ENCODE measurements around the gene GMDS.
A peak's percentile ranks its signal among the peaks of the same experiment; 100 is the strongest.

The GMDS gene

DNA sequence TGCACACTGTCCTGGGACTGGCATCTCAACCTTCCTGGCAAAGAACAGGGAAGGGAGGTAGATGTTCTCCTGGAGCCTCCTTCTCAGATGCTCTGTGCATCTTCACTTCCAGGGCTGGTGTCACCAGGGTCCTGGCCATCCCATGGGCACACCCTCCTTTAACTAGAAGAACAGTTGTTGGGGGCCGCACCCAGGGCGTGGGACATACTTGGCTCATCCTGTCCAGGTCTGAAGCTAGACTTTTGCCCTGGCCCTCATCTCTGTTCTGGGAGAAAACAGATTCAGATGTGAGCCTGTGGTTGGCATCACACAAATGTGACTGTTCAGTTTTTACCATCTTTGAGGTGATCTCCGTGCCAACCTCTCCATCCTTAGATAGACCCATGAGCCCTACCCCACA lies 594.0 kb downstream of the GMDS start:
- ATAC-seq (replicated peaks; ENCODE audit: extremely low read depth, poor library complexity, severe bottlenecking) = no peak
- no peak overlapping the region for H3K27ac Mint-ChIP-seq (ENCODE audit: low read depth)
- no peak for DNase-seq (ENCODE audit: low spot score in 2 of 2)
- H3K4me3 Mint-ChIP-seq = no peak overlapping the region
- peaks cover 4% of the 10 kb centered on the region for H3K36me3 Mint-ChIP-seq (ENCODE audit: insufficient read depth)
- no peaks in the 10 kb centered on the region for H3K4me1 Mint-ChIP-seq
- H3K9me3 Mint-ChIP-seq = no peaks in the 10 kb centered on the region
- H3K27me3 Mint-ChIP-seq = no peaks in the 10 kb centered on the region

DNA sequence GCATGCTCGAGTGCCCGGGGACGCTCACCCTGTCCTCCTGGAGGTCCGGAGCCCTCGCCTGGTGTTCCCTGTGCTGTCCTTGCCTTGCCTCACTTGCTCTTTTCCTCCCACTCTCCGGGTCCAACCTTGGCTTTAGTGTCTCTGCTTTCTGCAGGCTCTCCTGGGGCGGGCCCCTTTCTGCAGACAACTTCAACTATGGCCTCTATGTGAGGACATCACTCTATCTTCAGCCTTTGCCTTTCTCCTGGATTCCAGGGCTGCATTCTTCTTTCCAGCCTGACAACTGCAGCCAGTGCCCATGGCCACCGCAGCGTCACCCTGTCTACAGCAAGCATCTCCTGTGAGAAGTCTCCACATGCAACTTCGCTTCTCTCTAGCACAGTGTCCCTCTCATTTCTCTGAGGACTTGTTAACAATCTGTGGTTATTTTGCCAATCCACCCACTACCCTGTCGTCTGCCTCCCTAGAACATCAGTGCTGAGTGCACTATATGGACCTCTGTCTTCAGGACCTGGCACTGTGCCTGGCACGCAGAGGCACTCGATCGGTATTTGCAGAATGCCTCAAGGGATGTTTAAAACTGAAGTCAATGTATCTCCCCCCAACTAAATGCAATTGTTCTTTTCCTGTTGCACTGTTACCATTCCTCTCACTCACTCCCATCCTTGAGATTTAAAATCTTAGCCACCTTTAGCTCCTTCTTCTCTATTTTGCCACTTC lies 599.8 kb downstream of the GMDS start:
- DNase-seq (ENCODE audit: low spot score in 2 of 2) (no peak), ATAC-seq (replicated peaks; ENCODE audit: extremely low read depth, poor library complexity, severe bottlenecking) (no peak)
- Mint-ChIP-seq H3K4me3 (no peak overlapping the region), H3K27me3 (no peaks in the 10 kb centered on the region), H3K9me3 (no peaks in the 10 kb centered on the region), H3K27ac (ENCODE audit: low read depth) (no peak overlapping the region), H3K4me1 (no peaks in the 10 kb centered on the region), H3K36me3 (ENCODE audit: insufficient read depth) (peaks cover 2% of the 10 kb centered on the region)

DNA sequence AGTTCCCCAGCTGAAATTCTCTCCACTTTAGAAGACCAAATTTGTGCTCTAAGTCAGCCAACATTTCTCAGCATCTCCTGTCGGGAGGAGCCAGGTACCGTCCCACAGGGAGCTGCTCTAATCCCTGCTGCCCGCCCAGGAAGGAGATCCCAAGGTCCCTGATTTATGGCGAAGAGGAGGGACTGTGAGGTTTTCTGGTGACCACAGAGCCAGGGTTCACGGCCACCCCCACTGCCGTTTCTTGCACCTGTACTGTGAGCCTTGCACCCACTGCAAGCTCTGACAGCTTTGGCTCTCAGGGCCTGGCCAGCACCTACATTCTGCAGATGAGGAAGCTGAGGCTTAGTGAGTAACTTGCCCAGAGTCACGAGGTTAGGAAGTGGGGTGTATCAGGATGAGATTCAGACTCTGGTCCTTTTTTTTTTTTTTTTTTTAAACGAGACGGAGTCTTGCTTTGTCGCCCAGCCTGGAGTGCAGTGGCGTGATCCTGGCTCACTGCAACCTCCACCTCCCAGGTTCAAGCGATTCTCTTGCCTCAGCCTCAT lies 600.8 kb downstream of the GMDS start:
- no peaks in the 10 kb centered on the region for H3K27me3 Mint-ChIP-seq
- H3K9me3 Mint-ChIP-seq = no peaks in the 10 kb centered on the region
- ATAC-seq (replicated peaks; ENCODE audit: extremely low read depth, poor library complexity, severe bottlenecking) = no peak
- DNase-seq (ENCODE audit: low spot score in 2 of 2) = no peak
- no peak overlapping the region for H3K27ac Mint-ChIP-seq (ENCODE audit: low read depth)
- H3K4me3 Mint-ChIP-seq = no peak overlapping the region
- peaks cover 2% of the 10 kb centered on the region for H3K36me3 Mint-ChIP-seq (ENCODE audit: insufficient read depth)
- no peaks in the 10 kb centered on the region for H3K4me1 Mint-ChIP-seq

DNA sequence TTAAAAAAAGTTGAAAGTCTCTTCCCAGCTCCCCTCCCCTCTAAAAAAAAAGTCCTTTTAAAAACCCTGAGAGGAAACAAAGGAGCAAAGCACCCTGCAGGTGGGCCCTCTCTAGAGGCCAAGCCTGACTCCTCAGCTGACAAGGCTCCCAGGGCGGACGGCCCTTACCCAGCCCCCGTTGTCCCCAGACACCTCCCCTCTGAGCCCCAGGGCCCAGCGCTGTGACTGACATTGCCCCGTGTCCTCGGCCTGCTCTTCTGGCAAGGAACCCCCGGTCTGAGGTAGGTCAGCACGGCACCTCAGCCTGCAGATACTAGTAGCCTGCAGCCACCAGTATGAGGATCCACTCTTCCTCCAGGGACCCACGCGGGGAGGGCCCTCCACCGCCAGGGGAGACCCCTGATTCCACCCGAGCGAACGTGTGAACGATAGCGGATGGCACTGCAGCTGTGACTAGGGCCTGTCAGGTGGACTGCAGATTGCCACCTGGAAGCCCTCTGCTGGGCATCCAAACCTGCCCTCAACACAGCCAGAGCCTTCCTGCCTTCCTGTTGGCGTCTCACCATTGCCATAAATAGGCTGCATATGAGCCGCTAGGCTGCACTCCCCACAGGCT lies 601.5 kb downstream of the GMDS start:
- peaks cover 2% of the 10 kb centered on the region for H3K36me3 Mint-ChIP-seq (ENCODE audit: insufficient read depth)
- no peaks in the 10 kb centered on the region for H3K27me3 Mint-ChIP-seq
- no peaks in the 10 kb centered on the region for H3K4me1 Mint-ChIP-seq
- H3K27ac Mint-ChIP-seq (ENCODE audit: low read depth) = no peak overlapping the region
- ATAC-seq (replicated peaks; ENCODE audit: extremely low read depth, poor library complexity, severe bottlenecking) (no peak), DNase-seq (ENCODE audit: low spot score in 2 of 2) (no peak)
- H3K4me3 Mint-ChIP-seq = no peak overlapping the region
- no peaks in the 10 kb centered on the region for H3K9me3 Mint-ChIP-seq

DNA sequence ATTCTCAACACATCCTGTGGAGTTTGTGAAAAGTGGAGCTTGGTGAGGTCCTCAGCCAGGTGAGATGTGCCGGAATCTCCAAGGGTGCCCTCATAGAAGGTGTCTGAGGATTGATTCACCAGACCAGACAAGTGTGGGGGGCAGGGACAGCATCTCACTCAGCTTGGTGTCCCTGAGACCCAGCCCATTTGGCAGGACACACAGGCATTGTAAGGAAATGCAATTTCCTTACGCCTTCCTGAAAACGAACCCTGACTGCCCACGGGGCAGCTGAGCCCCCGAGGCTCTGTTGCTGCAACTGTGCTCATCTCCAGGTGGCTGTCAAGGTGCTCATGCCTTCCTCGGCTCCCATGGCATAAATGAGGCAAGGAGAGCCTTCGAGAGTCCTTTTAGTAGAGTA lies 602.3 kb downstream of the GMDS start:
- no peaks in the 10 kb centered on the region for H3K9me3 Mint-ChIP-seq
- no peak for ATAC-seq (replicated peaks; ENCODE audit: extremely low read depth, poor library complexity, severe bottlenecking)
- no peak overlapping the region for H3K4me3 Mint-ChIP-seq
- no peak for DNase-seq (ENCODE audit: low spot score in 2 of 2)
- H3K4me1 Mint-ChIP-seq = no peaks in the 10 kb centered on the region
- H3K27ac Mint-ChIP-seq (ENCODE audit: low read depth) = no peak overlapping the region
- no peaks in the 10 kb centered on the region for H3K27me3 Mint-ChIP-seq
- peaks cover 2% of the 10 kb centered on the region for H3K36me3 Mint-ChIP-seq (ENCODE audit: insufficient read depth)

DNA sequence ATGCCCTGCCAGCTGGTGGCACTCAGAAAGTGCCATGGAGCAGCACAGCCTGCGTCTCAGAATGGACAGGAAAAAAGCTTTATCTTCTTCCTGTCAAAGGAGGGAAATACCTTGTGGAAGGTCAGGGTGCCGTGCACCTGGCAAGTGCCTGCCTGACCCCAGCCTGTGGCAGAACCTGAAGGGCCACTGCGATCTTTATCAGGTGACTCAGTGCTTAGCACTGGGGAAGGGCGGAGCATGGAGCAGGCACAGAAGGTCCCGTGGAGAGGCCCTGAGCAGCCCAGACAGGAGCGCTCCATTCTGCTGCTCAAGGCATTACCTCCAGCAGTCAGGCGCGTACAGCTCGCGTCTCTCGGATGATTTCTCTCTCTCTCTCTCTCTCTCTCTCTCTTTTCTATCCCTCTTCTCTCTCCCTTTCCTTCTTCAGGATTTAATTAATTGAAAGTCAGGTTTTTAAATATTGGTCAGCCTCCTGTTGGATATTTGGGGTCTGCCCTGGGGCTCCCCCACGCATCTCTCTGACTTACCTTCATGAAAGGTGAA lies 604.0 kb downstream of the GMDS start:
- H3K36me3 Mint-ChIP-seq (ENCODE audit: insufficient read depth) = peaks cover 2% of the 10 kb centered on the region
- ATAC-seq (replicated peaks; ENCODE audit: extremely low read depth, poor library complexity, severe bottlenecking) (no peak), DNase-seq (ENCODE audit: low spot score in 2 of 2) (no peak)
- H3K9me3 Mint-ChIP-seq = no peaks in the 10 kb centered on the region
- peak overlapping the region; percentile 12 for H3K27ac Mint-ChIP-seq (ENCODE audit: low read depth)
- no peaks in the 10 kb centered on the region for H3K27me3 Mint-ChIP-seq
- H3K4me1 Mint-ChIP-seq = no peaks in the 10 kb centered on the region
- H3K4me3 Mint-ChIP-seq = no peak overlapping the region

DNA sequence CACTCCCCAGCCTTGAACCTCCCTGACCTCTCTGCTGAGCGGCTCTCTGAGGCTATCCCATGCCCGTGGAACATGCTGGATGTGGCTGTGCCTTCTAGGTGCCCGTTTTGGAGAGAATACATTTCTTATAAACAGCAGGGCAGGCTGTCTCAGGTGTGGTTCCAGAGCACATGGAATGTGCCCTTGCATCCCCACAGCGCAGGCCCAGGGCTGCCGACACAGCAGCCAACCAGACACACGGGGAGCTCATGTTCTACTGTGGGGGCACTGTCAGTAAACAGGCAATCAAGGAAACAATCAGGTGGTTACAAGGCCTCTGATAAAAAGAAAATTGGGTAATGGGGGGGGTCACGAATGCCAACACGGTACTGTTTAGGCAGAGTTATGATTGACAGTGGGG lies 604.9 kb downstream of the GMDS start:
- H3K4me3 Mint-ChIP-seq = no peak overlapping the region
- no peaks in the 10 kb centered on the region for H3K27me3 Mint-ChIP-seq
- H3K4me1 Mint-ChIP-seq = no peaks in the 10 kb centered on the region
- no peak overlapping the region for H3K27ac Mint-ChIP-seq (ENCODE audit: low read depth)
- no peak for DNase-seq (ENCODE audit: low spot score in 2 of 2)
- H3K36me3 Mint-ChIP-seq (ENCODE audit: insufficient read depth) = peaks cover 2% of the 10 kb centered on the region
- no peak for ATAC-seq (replicated peaks; ENCODE audit: extremely low read depth, poor library complexity, severe bottlenecking)
- H3K9me3 Mint-ChIP-seq = no peaks in the 10 kb centered on the region

DNA sequence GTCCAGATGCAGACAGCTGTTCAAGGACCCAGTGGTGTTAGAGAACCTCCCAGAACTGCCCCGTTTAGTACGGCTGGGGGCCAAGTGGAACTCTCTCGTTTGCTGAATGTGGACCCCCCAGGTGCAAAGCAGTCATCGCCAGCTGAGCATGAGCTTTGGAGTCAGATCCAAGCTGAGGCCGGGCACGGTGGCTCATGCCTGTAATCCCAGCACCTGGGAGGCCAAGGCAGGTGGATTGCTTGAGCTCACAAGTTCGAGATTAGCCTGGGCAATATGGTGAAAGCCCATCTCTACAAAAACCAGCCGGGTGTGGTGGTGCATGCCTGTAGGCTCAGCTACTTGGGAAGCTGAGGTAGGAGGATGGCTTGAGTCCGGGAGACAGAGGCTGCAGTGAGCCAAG lies 606.0 kb downstream of the GMDS start:
- H3K4me1 Mint-ChIP-seq = no peaks in the 10 kb centered on the region
- no peaks in the 10 kb centered on the region for H3K27me3 Mint-ChIP-seq
- ATAC-seq (replicated peaks; ENCODE audit: extremely low read depth, poor library complexity, severe bottlenecking) (no peak), DNase-seq (ENCODE audit: low spot score in 2 of 2) (no peak)
- peaks cover 2% of the 10 kb centered on the region for H3K36me3 Mint-ChIP-seq (ENCODE audit: insufficient read depth)
- H3K9me3 Mint-ChIP-seq = no peaks in the 10 kb centered on the region
- no peak overlapping the region for H3K4me3 Mint-ChIP-seq
- H3K27ac Mint-ChIP-seq (ENCODE audit: low read depth) = no peak overlapping the region

DNA sequence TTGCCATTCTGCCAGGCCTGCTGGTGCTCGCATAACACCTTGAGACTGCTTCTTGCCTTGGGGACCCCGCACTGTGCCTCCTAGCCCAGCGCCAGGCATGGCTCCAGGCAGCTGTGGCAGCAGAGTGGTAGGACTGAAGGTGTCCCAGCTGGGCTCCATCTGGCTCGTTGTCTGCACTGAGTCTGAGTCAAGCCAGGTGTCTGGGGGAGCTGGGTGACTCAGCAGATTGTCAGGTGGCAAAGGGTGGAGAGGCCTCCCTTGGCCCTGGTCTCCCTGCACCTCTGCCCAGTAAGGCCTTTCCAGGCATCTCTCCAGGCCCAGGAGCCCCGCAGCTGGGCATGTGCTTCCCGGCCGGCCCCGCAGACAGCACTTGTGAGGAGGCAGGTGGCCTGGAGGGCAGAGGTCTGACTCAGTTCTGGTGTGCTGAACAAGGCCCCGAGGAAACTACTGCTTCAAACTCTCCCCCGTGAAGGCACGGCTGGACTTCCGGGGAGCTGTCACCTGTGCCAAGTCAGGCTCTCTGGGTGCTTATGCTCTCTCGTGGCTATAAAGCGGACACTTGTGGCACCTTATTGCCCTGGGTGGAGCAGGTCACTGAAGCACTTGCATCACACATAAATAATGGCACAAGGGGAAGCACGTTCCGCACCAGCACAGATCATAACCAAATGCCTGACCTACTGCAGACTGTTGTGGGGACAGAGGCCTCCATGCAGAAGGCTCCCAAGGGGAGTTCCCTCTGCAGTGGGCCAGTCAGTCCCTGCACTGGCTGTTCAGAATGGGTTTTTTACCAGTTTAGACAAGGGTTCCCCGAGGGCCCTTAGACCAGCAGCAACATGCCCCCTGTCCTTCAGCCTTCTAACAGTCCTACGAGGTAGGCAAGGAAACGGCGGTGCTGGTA lies 608.2 kb downstream of the GMDS start:
- peaks cover 2% of the 10 kb centered on the region for H3K36me3 Mint-ChIP-seq (ENCODE audit: insufficient read depth)
- H3K27ac Mint-ChIP-seq (ENCODE audit: low read depth) = no peak overlapping the region
- H3K9me3 Mint-ChIP-seq = no peaks in the 10 kb centered on the region
- DNase-seq (ENCODE audit: low spot score in 2 of 2) = no peak
- H3K27me3 Mint-ChIP-seq = no peaks in the 10 kb centered on the region
- ATAC-seq (replicated peaks; ENCODE audit: extremely low read depth, poor library complexity, severe bottlenecking) = no peak
- no peaks in the 10 kb centered on the region for H3K4me1 Mint-ChIP-seq
- H3K4me3 Mint-ChIP-seq = no peak overlapping the region

DNA sequence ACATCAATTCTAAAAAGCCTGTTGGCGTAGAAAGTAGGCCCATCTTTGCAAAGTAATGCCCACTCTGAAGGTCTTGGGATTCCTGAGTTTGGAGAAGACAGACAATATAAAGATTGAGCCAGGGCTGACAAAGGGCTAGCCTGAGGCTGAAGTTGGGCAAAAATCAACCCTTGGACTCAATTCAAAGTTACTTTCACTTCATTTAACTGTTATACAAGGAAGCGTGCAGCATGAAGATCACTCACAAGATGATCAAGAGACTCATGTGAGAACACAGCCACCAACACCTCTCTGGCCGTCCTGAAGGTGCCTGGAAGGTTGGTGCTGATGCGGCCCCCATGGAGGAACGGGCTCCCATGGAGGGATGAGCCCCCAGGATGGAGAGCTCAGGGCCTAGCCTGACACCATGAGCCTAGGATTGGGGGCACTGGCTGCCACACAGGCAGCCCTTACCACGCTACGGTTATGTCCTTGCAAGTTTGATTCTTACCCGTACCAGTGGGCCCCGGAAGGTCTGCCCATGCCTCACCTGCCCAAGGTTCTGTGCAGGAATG lies 609.1 kb downstream of the GMDS start:
- Mint-ChIP-seq H3K4me1 (no peaks in the 10 kb centered on the region), H3K27ac (ENCODE audit: low read depth) (no peak overlapping the region), H3K27me3 (peaks cover 6% of the 10 kb centered on the region), H3K36me3 (ENCODE audit: insufficient read depth) (peaks cover 2% of the 10 kb centered on the region), H3K4me3 (no peak overlapping the region), H3K9me3 (no peaks in the 10 kb centered on the region)
- ATAC-seq (replicated peaks; ENCODE audit: extremely low read depth, poor library complexity, severe bottlenecking) (no peak), DNase-seq (ENCODE audit: low spot score in 2 of 2) (no peak)

DNA sequence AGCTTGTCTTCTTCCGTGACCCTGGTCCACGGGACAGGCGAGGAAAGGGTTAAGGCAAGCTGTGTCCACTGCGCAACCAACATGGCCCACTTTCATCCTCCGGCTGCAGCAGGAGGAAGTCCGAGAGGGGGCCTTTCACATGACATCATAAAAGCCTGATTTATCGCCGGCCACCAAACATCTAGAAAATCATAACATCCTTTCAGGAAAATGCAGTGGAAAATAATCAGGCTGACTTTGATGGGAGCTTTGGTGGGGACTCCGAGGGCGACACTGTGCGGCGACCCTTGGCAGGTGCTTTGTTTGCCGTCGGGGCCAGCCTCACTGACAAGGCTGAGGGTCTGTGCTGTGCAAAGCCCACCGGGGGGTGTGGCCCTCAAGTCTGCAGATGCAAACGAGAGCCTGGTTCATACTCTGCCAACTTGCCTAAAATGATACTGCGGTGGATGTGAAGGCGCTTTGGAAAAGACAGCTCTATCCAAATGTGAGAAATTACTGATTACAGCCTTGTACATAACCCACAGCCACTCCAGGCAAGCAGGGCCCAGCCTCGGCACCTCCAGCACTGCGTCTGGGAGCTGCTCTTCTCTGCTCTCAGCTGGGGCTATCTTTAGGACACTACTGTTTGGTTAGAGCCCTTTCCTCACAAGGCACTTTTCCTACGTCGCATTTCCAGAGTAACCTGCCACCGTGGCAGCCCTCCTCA lies 609.9 kb downstream of the GMDS start:
- Mint-ChIP-seq H3K9me3 (no peaks in the 10 kb centered on the region), H3K27me3 (peaks cover 15% of the 10 kb centered on the region), H3K4me3 (no peak overlapping the region), H3K36me3 (ENCODE audit: insufficient read depth) (peaks cover 2% of the 10 kb centered on the region), H3K4me1 (no peaks in the 10 kb centered on the region), H3K27ac (ENCODE audit: low read depth) (no peak overlapping the region)
- DNase-seq (ENCODE audit: low spot score in 2 of 2) (no peak), ATAC-seq (replicated peaks; ENCODE audit: extremely low read depth, poor library complexity, severe bottlenecking) (no peak)

DNA sequence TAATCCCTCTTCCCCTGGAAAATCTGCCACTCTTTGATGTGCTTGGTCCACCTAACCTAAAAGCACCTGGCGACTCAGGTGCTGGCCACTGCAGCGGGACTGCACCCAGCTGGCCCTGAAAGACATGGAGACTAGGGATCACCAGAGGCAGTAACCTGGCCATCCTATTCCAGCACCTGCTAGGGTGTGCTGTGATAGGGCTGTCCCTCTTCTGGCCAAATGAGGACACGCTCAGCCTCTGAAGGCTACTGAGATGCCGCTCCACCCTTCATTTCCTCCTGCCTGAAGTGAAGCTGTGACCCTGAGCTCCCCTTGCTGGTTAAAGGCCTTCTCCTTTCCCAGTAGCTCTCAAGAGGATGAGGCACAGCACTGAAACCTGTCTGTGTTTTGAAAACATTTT lies 611.3 kb downstream of the GMDS start:
- Mint-ChIP-seq H3K4me1 (no peaks in the 10 kb centered on the region), H3K4me3 (no peak overlapping the region), H3K27me3 (peaks cover 29% of the 10 kb centered on the region), H3K27ac (ENCODE audit: low read depth) (no peak overlapping the region), H3K9me3 (no peaks in the 10 kb centered on the region), H3K36me3 (ENCODE audit: insufficient read depth) (peaks cover 3% of the 10 kb centered on the region)
- ATAC-seq (replicated peaks; ENCODE audit: extremely low read depth, poor library complexity, severe bottlenecking) = no peak
- no peak for DNase-seq (ENCODE audit: low spot score in 2 of 2)
